IMR-90 (cell line): Measurements from ENCODE around the gene S1PR3. TPM values are rescaled to one million over a fixed set of nuclear protein-coding genes. Genes with fewer than 3 reads are reported as not detected.
A peak's percentile ranks its signal among the peaks of the same experiment; 100 is the strongest.

Source experiments
- ATAC-seq: fragments of 200-7000 bp; cut with Tn5 transposase; 2 replicates; pipeline ENCODE4 v1.9.1; 2020; ENCODE audit warnings: low read depth, mild to moderate bottlenecking, moderate library complexity
- BruUV-seq: library from RNA; stranded (reverse); fragments of 400-500 nt; replicated peaks from 2 replicates; lab custom pipeline; 2021; lab: Mats Ljungman, UMichigan
- CTCF ChIA-PET: fragments of 300-600 bp; formaldehyde crosslinking; extraction: SDS; loops from one replicate; lab custom pipeline; 2021; ENCODE audit warnings: antibody characterized with exemption; lab: Yijun Ruan, JAX
- POLR2A ChIA-PET: fragments of 300-600 bp; sonication (Branson Sonifier 250); formaldehyde crosslinking; loops from one replicate; lab custom pipeline; 2022; ENCODE audit warnings: antibody characterized with exemption; ENCODE audit not compliant: unreplicated experiment; lab: Charles Lee
- DNase-seq: peaks from one replicate; pipeline ENCODE4 v3.0.0; 2013
- H2AFZ ChIP-seq: replicated peaks from 2 replicates; pipeline ENCODE3; 2013; ENCODE audit warnings: low read length, mild to moderate bottlenecking; ENCODE audit not compliant: poor library complexity
- H2AK5ac ChIP-seq: 2 replicates; pipeline ENCODE4 v1.6.1; 2013; ENCODE audit warnings: low read depth, low read length, inconsistent platforms
- H2AK9ac ChIP-seq: replicated peaks from 2 replicates; pipeline ENCODE3; 2013; ENCODE audit warnings: mild to moderate bottlenecking, low read depth, low read length, moderate library complexity; ENCODE audit not compliant: poor library complexity
- H2BK120ac ChIP-seq: 2 replicates; pipeline ENCODE4 v1.6.1; 2013; ENCODE audit warnings: low read depth, low read length, inconsistent platforms
- H2BK15ac ChIP-seq: 3 replicates; pipeline ENCODE4 v1.6.1; 2013; ENCODE audit warnings: low read depth, low read length, inconsistent platforms
- H2BK20ac ChIP-seq: 2 replicates; pipeline ENCODE4 v1.6.1; 2013; ENCODE audit warnings: low read depth, mild to moderate bottlenecking, inconsistent platforms, low read length, moderate library complexity
- H2BK5ac ChIP-seq: 2 replicates; pipeline ENCODE4 v1.6.1; 2013; ENCODE audit warnings: mild to moderate bottlenecking, low read depth, low read length, inconsistent platforms; ENCODE audit not compliant: poor library complexity, severe bottlenecking
- H3K14ac ChIP-seq: replicated peaks from 2 replicates; pipeline ENCODE4 v1.6.1; 2013; ENCODE audit warnings: low read depth, low read length, inconsistent platforms
- H3K18ac ChIP-seq: 2 replicates; pipeline ENCODE4 v1.6.1; 2013; ENCODE audit warnings: low read depth, low read length, control low read depth
- H3K23ac ChIP-seq: 2 replicates; pipeline ENCODE4 v1.6.1; 2013; ENCODE audit warnings: low read depth, low read length, inconsistent platforms
- H3K27ac ChIP-seq: 2 replicates; pipeline ENCODE4 v1.5.1; 2013; ENCODE audit warnings: mild to moderate bottlenecking, control low read depth, low read length; ENCODE audit not compliant: insufficient read depth
- H3K27me3 ChIP-seq: 2 replicates; pipeline ENCODE4 v1.6.1; 2013; ENCODE audit warnings: low read length; ENCODE audit not compliant: control insufficient read depth, insufficient read depth
- H3K36me3 ChIP-seq: 2 replicates; pipeline ENCODE4 v1.6.1; 2013; ENCODE audit warnings: low read length, mixed read lengths; ENCODE audit not compliant: control insufficient read depth, insufficient read depth
- H3K4ac ChIP-seq: 2 replicates; pipeline ENCODE4 v1.6.1; 2013; ENCODE audit warnings: low read depth, low read length, inconsistent platforms
- H3K4me1 ChIP-seq: 2 replicates; pipeline ENCODE4 v1.6.1; 2013; ENCODE audit warnings: low read length, mixed read lengths; ENCODE audit not compliant: control insufficient read depth, insufficient read depth
- H3K4me2 ChIP-seq: 2 replicates; pipeline ENCODE4 v1.6.1; 2013; ENCODE audit warnings: low read depth, mild to moderate bottlenecking, control low read depth, low read length, moderate library complexity
- H3K4me3 ChIP-seq: 2 replicates; pipeline ENCODE4 v1.5.1; 2013; ENCODE audit warnings: low read depth, mild to moderate bottlenecking, control low read depth, low read length, moderate library complexity; ENCODE audit not compliant: insufficient read depth
- H3K56ac ChIP-seq: 2 replicates; pipeline ENCODE4 v1.6.1; 2013; ENCODE audit warnings: low read length, inconsistent platforms; ENCODE audit not compliant: insufficient read depth; ENCODE audit errors: extremely low read depth
- H3K79me1 ChIP-seq, 2 experiments: 2 replicates each; pipeline ENCODE4 v1.6.1; 2013; ENCODE audit warnings: low read length in 2 of 2, inconsistent platforms in 1 of 2, low read depth in 1 of 2
- H3K9ac ChIP-seq: 2 replicates; pipeline ENCODE4 v1.6.1; 2013; ENCODE audit warnings: low read depth, low read length, control low read depth
- H3K9me1 ChIP-seq: 2 replicates; pipeline ENCODE4 v1.6.1; 2013; ENCODE audit warnings: low read length, inconsistent platforms; ENCODE audit not compliant: insufficient read depth
- H3K9me3 ChIP-seq: 2 replicates; pipeline ENCODE4 v1.6.1; 2013; ENCODE audit warnings: low read length; ENCODE audit not compliant: control insufficient read depth, insufficient read depth
- H4K20me1 ChIP-seq: 2 replicates; pipeline ENCODE4 v1.6.1; 2013; ENCODE audit warnings: low read length, inconsistent platforms; ENCODE audit not compliant: insufficient read depth
- H4K5ac ChIP-seq: 2 replicates; pipeline ENCODE4 v1.6.1; 2013; ENCODE audit warnings: mild to moderate bottlenecking, low read depth, low read length, control low read depth
- H4K8ac ChIP-seq, 2 experiments: 2 replicates each; pipeline ENCODE4 v1.6.1; 2013; ENCODE audit warnings: low read depth in 2 of 2, low read length in 2 of 2, control low read depth in 1 of 2, inconsistent platforms in 1 of 2
- H4K91ac ChIP-seq: 2 replicates; pipeline ENCODE4 v1.6.1; 2013; ENCODE audit warnings: low read depth, low read length, inconsistent platforms; ENCODE audit not compliant: insufficient read depth
- BHLHE40 ChIP-seq: fragments of 150-350 bp; IDR thresholded peaks from 2 replicates; pipeline ENCODE4 v1.6.1; 2016; ENCODE audit warnings: mild to moderate bottlenecking, low read depth, low read length
- CEBPB ChIP-seq: IDR thresholded peaks from 2 replicates; pipeline ENCODE4 v1.6.1; 2012; ENCODE audit warnings: low read depth, low read length, improper control_type of control experiment
- CHD1 ChIP-seq: IDR thresholded peaks from 2 replicates; pipeline ENCODE4 v1.6.1; 2012; ENCODE audit warnings: low read depth, low read length, improper control_type of control experiment
- CTCF ChIP-seq: conservative IDR thresholded peaks from 2 replicates; pipeline ENCODE4 v1.5.1; 2012; ENCODE audit warnings: mild to moderate bottlenecking, low read depth, low read length, improper control_type of control experiment
- ELK1 ChIP-seq: fragments of 150-350 bp; IDR thresholded peaks from 2 replicates; pipeline ENCODE4 v1.6.1; 2016; ENCODE audit warnings: low read depth, mild to moderate bottlenecking, low read length, moderate library complexity, borderline replicate concordance
- FOS ChIP-seq: fragments of 150-350 bp; IDR thresholded peaks from 2 replicates; pipeline ENCODE4 v1.6.1; 2016; ENCODE audit warnings: low read depth, low read length
- MAFK ChIP-seq: IDR thresholded peaks from 2 replicates; pipeline ENCODE4 v1.6.1; 2012; ENCODE audit warnings: low read depth, low read length, improper control_type of control experiment
- MAZ ChIP-seq: IDR thresholded peaks from 2 replicates; pipeline ENCODE4 v1.6.1; 2012; ENCODE audit warnings: low read depth, mild to moderate bottlenecking, low read length, improper control_type of control experiment, moderate library complexity, borderline replicate concordance
- MXI1 ChIP-seq: IDR thresholded peaks from 2 replicates; pipeline ENCODE4 v1.6.1; 2012; ENCODE audit warnings: low read depth, mild to moderate bottlenecking, low read length, moderate library complexity, borderline replicate concordance
- NFE2L2 ChIP-seq: fragments of 150-350 bp; IDR thresholded peaks from 2 replicates; pipeline ENCODE4 v1.6.1; 2016; ENCODE audit warnings: low read depth, mild to moderate bottlenecking, low read length
- POLR2A ChIP-seq: IDR thresholded peaks from 2 replicates; pipeline ENCODE4 v1.6.1; 2012; ENCODE audit warnings: mild to moderate bottlenecking, low read depth, low read length
- RAD21 ChIP-seq: IDR thresholded peaks from 2 replicates; pipeline ENCODE4 v1.6.1; 2012; ENCODE audit warnings: low read length, improper control_type of control experiment
- RCOR1 ChIP-seq: IDR thresholded peaks from 2 replicates; pipeline ENCODE4 v1.6.1; 2012; ENCODE audit warnings: mild to moderate bottlenecking, low read length, improper control_type of control experiment; ENCODE audit not compliant: insufficient replicate concordance
- RFX5 ChIP-seq: IDR thresholded peaks from 2 replicates; pipeline ENCODE4 v1.8.0; 2012; ENCODE audit warnings: low read depth, mild to moderate bottlenecking, low read length, moderate library complexity
- SMC3 ChIP-seq: fragments of 150-350 bp; IDR thresholded peaks from 2 replicates; pipeline ENCODE4 v1.6.1; 2016; ENCODE audit warnings: low read depth, mild to moderate bottlenecking, antibody characterized with exemption, low read length, moderate library complexity
- WGBS, 2 experiments: methylation state at CpG; one replicate each; pipeline versions ENCODE4 v1.1.5 to v1.1.7; 2013; ENCODE audit warnings: missing lambda C conversion rate in 2 of 2; ENCODE audit not compliant: insufficient read length in 1 of 2; ENCODE audit errors: extremely low coverage in 2 of 2; 5-methylcytosine and 5-hydroxymethylcytosine counted together
- dilution Hi-C: fragments of 300-500 bp; cut with HindIII; formaldehyde crosslinking; loops from one replicate; pipeline ENCODE4 v1.14.3; 2018; ENCODE audit warnings: low sequenced_read_pairs; ENCODE audit not compliant: unreplicated experiment
- in situ Hi-C: fragments of 300-500 bp; cut with MboI; formaldehyde crosslinking; loops from 3 replicates; pipeline ENCODE4 v1.14.3; 2019; ENCODE audit warnings: low sequenced_read_pairs, inconsistent platforms, mixed read lengths
- intact Hi-C: fragments of 100-400 bp; cut with micrococcal nuclease; formaldehyde crosslinking; loops from 2 replicates; pipeline ENCODE4 v1.10.0; 2022
- polyA plus RNA-seq, 3 experiments: library from polyadenylated mRNA; depleted of rRNA; stranded (reverse); fragments of >200 nt; gene quantifications; 2 replicates each; pipeline ENCODE4 v1.2.3, GENCODE V29; 2012; ENCODE audit warnings: low replicate concordance in 1 of 3
- total RNA-seq: library from RNA; depleted of rRNA; stranded (reverse); fragments of >200 nt; gene quantifications from 2 replicates; pipeline ENCODE4 v1.2.3, GENCODE V29; 2012
- TF ChIP-seq, protein P1 (sequence below): fragments of 150-350 bp; IDR thresholded peaks from 2 replicates; pipeline ENCODE4 v1.6.1; 2017; ENCODE audit warnings: mild to moderate bottlenecking, antibody characterized with exemption, low read length, low read depth

The S1PR3 gene
- total and polyA plus RNA-seq, 2 of the 4 experiments (the other 2 are of a cell fraction) = 28.4 to 28.7 TPM

- peaks cover 17% of the 10 kb centered on the region for H3K4me1 ChIP-seq
- 15% methylated on average over 2 of the region's 4 CpGs; no CpG with 5 or more reads in 1 of the 2 experiments for WGBS, 2 experiments
- in situ Hi-C loops = loop anchor here (10.0 kb wide), 1 partner anchor 218 kb away; no protein-coding TSS in a partner anchor
These were observed 1.3 kb downstream of the S1PR3 start for GRCh38 chr9:88992556-88992955.

More at GRCh38 chr9:88992556-88992955, 1.3 kb downstream of the S1PR3 start:
- Histone ChIP-seq H2AK5ac (peak overlapping the region; percentile 49; the same call in 1 of the 2 replicates), H3K14ac (peak overlapping the region; percentile 86), H3K9me3 (no peaks in the 10 kb centered on the region), H4K5ac (no peak overlapping the region), H3K23ac (peak overlapping the region; percentile 93), H3K4me2 (peak overlapping the region; percentile 96), H4K8ac (peak overlapping the region in 1 of 2 experiments; percentile 22; a peak in 1 of 4 replicates), H2BK20ac (no peak overlapping the region; the same call in 1 of the 2 replicates), H3K79me1 (peaks cover 26 to 45% of the 10 kb centered on the region in 2 experiments), H3K9ac (peak overlapping the region; percentile 87), H2AFZ (no peak overlapping the region), H2BK15ac (no peak overlapping the region), H2BK5ac (peak overlapping the region; percentile 14), H3K18ac (peak overlapping the region; percentile 27; the same call in 1 of the 2 replicates), H3K4ac (peak overlapping the region; percentile 24), H3K56ac (peak overlapping the region; percentile 10; the same call in 1 of the 2 replicates), H3K27ac (peak overlapping the region; percentile 48; the same call in 1 of the 2 replicates), H3K4me3 (peak overlapping the region; percentile 58), H2AK9ac (no peak overlapping the region), H3K36me3 (peaks cover 26% of the 10 kb centered on the region), H3K9me1 (peaks cover 15% of the 10 kb centered on the region), H2BK120ac (peak overlapping the region; percentile 30; the same call in 1 of the 2 replicates), H4K20me1 (peaks cover 4% of the 10 kb centered on the region; the same call in 1 of the 2 replicates), H4K91ac (no peak overlapping the region), H3K27me3 (no peaks in the 10 kb centered on the region)
- ATAC-seq = no peak
- BruUV-seq = TSS peak; percentile 46
- dilution Hi-C loops (loop anchor here (25.0 kb wide), 1 partner anchor 355 kb away; no protein-coding TSS in a partner anchor), intact Hi-C loops (loop anchor here (2.0 to 5.0 kb wide), 6 partner anchors 140 to 408 kb away; no protein-coding TSS in a partner anchor)
- no peak for DNase-seq
- TF ChIP-seq RFX5 = no peak
- TF ChIP-seq FOS = no peak
- TF ChIP-seq CEBPB = no peak
- no peak for TF ChIP-seq RAD21
- TF ChIP-seq POLR2A = no peak
- no peak for TF ChIP-seq MAZ
- TF ChIP-seq NFE2L2 = no peak
- TF ChIP-seq MXI1 = no peak
- TF ChIP-seq, protein P1, sequence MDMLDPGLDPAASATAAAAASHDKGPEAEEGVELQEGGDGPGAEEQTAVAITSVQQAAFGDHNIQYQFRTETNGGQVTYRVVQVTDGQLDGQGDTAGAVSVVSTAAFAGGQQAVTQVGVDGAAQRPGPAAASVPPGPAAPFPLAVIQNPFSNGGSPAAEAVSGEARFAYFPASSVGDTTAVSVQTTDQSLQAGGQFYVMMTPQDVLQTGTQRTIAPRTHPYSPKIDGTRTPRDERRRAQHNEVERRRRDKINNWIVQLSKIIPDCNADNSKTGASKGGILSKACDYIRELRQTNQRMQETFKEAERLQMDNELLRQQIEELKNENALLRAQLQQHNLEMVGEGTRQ = no peak
- TF ChIP-seq CHD1 = no peak
- TF ChIP-seq MAFK = no peak
- no peak for TF ChIP-seq SMC3
- TF ChIP-seq ELK1 = no peak
- no peak for TF ChIP-seq CTCF
- no peak for TF ChIP-seq BHLHE40
- TF ChIP-seq RCOR1 = no peak
- POLR2A ChIA-PET = no interaction called here
- CTCF ChIA-PET = no interaction called here
